GM18519 (cell line): Measurements from ENCODE around the gene MGMT.

ENCODE experiments used
- ATAC-seq: cut with Tn5 transposase; IDR thresholded peaks from one replicate; pipeline ENCODE4 v1.9.1; 2021; ENCODE audit warnings: mild to moderate bottlenecking, moderate library complexity; ENCODE audit not compliant: unreplicated experiment, low FRiP score

MGMT gene

GRCh38 chr10:129779126-129780111 is 312.4 kb downstream of the MGMT start:
- ATAC-seq = no peak

GRCh38 chr10:129780198-129780597 is 313.2 kb downstream of the MGMT start:
- ATAC-seq = no peak

- no peak for ATAC-seq
Observed at GRCh38 chr10:129780901-129781795, 314.1 kb downstream of the MGMT start.

- no peak for ATAC-seq
Observed at GRCh38 chr10:129784291-129784690, 317.2 kb downstream of the MGMT start.

GRCh38 chr10:129784891-129785290 is 317.9 kb downstream of the MGMT start:
- ATAC-seq = no peak

- no peak for ATAC-seq
Observed at GRCh38 chr10:129785536-129785981, 318.5 kb downstream of the MGMT start.

GRCh38 chr10:129786216-129786615 is 319.2 kb downstream of the MGMT start:
- ATAC-seq = no peak

- ATAC-seq = no peak
Observed at GRCh38 chr10:129787557-129787956, 320.5 kb downstream of the MGMT start.

- ATAC-seq = no peak
Observed at GRCh38 chr10:129788215-129788614, 321.2 kb downstream of the MGMT start.

GRCh38 chr10:129790715-129791446 is 323.8 kb downstream of the MGMT start:
- no peak for ATAC-seq

GRCh38 chr10:129792141-129792540 is 325.1 kb downstream of the MGMT start:
- ATAC-seq = no peak

- ATAC-seq = no peak
Observed at GRCh38 chr10:129792864-129793263, 325.8 kb downstream of the MGMT start.

GRCh38 chr10:129793479-129793878 is 326.4 kb downstream of the MGMT start:
- ATAC-seq = no peak

- no peak for ATAC-seq
Observed at GRCh38 chr10:129793996-129794395, 327.0 kb downstream of the MGMT start.

GRCh38 chr10:129796710-129797420 is 329.8 kb downstream of the MGMT start:
- no peak for ATAC-seq

- ATAC-seq = no peak
Observed at GRCh38 chr10:129799942-129800341, 332.9 kb downstream of the MGMT start.

- ATAC-seq = no peak
Observed at GRCh38 chr10:129800796-129801340, 333.8 kb downstream of the MGMT start.

GRCh38 chr10:129807211-129807610 is 340.2 kb downstream of the MGMT start:
- no peak for ATAC-seq
